Trophoblast cell (in vitro differentiated cells and primary cell): ENCODE measurements around the gene NUDT12.
A peak's percentile ranks its signal among the peaks of the same experiment; 100 is the strongest.

Experiments used
- DNase-seq, 2 donors: peaks; one replicate each; pipeline ENCODE4 v3.0.0-alpha.2; 2016
- H2AFZ ChIP-seq: 2 replicates; pipeline ENCODE4 v1.6.1; 2013; ENCODE audit warnings: low read length, moderate library complexity, mild to moderate bottlenecking; ENCODE audit not compliant: insufficient read depth, poor library complexity
- H2AK5ac ChIP-seq: 2 replicates; pipeline ENCODE4 v1.6.1; 2013; ENCODE audit warnings: mild to moderate bottlenecking, low read length
- H2BK120ac ChIP-seq: 2 replicates; pipeline ENCODE4 v1.6.1; 2013; ENCODE audit warnings: low read length, mild to moderate bottlenecking, moderate library complexity; ENCODE audit not compliant: insufficient read depth, poor library complexity
- H2BK12ac ChIP-seq: 2 replicates; pipeline ENCODE4 v1.6.1; 2013; ENCODE audit warnings: mild to moderate bottlenecking, low read length, moderate library complexity
- H2BK5ac ChIP-seq: 2 replicates; pipeline ENCODE4 v1.6.1; 2013; ENCODE audit warnings: low read length, low read depth, moderate library complexity, mild to moderate bottlenecking; ENCODE audit not compliant: poor library complexity
- H3K14ac ChIP-seq: 2 replicates; pipeline ENCODE4 v1.6.1; 2013; ENCODE audit warnings: mild to moderate bottlenecking, low read length
- H3K18ac ChIP-seq: 2 replicates; pipeline ENCODE4 v1.6.1; 2013; ENCODE audit warnings: mild to moderate bottlenecking, low read length
- H3K23ac ChIP-seq: 2 replicates; pipeline ENCODE4 v1.6.1; 2013; ENCODE audit warnings: low read length
- H3K27ac ChIP-seq: 2 replicates; pipeline ENCODE4 v1.5.1; 2013; ENCODE audit warnings: low read depth, mild to moderate bottlenecking, inconsistent platforms, low read length, moderate library complexity
- H3K27me3 ChIP-seq: 2 replicates; pipeline ENCODE4 v1.6.1; 2013; ENCODE audit warnings: inconsistent platforms, mild to moderate bottlenecking, low read length, moderate library complexity; ENCODE audit not compliant: insufficient read depth
- H3K36me3 ChIP-seq, 2 experiments: 1 replicate in 1 of 2; 2 replicates in 1 of 2; pipeline ENCODE4 v1.6.1; 2013; ENCODE audit warnings: low read length in 2 of 2, mild to moderate bottlenecking in 2 of 2, moderate library complexity in 1 of 2; ENCODE audit not compliant: insufficient read depth in 2 of 2, control insufficient read depth in 1 of 2
- H3K4ac ChIP-seq: 2 replicates; pipeline ENCODE4 v1.6.1; 2013; ENCODE audit warnings: low read depth, mild to moderate bottlenecking, low read length, moderate library complexity
- H3K4me1 ChIP-seq, 2 experiments: 1 replicate in 1 of 2; 2 replicates in 1 of 2; pipeline ENCODE4 v1.6.1; 2013; ENCODE audit warnings: low read length in 2 of 2, mild to moderate bottlenecking in 2 of 2, moderate library complexity in 1 of 2; ENCODE audit not compliant: insufficient read depth in 2 of 2, control insufficient read depth in 1 of 2
- H3K4me2 ChIP-seq: 2 replicates; pipeline ENCODE4 v1.6.1; 2013; ENCODE audit warnings: inconsistent platforms, mild to moderate bottlenecking, low read length, moderate library complexity
- H3K4me3 ChIP-seq: 2 replicates; pipeline ENCODE4 v1.5.1; 2013; ENCODE audit warnings: mild to moderate bottlenecking, low read depth, low read length, inconsistent platforms
- H3K79me1 ChIP-seq: one replicate; pipeline ENCODE4 v1.6.1; 2013; ENCODE audit warnings: low read length
- H3K79me2 ChIP-seq: 2 replicates; pipeline ENCODE4 v1.6.1; 2013; ENCODE audit warnings: low read length, mild to moderate bottlenecking; ENCODE audit not compliant: control insufficient read depth, insufficient read depth, poor library complexity
- H3K9ac ChIP-seq: 2 replicates; pipeline ENCODE4 v1.6.1; 2013; ENCODE audit warnings: mild to moderate bottlenecking, low read length
- H3K9me3 ChIP-seq: 2 replicates; pipeline ENCODE4 v1.6.1; 2013; ENCODE audit warnings: low read depth, mild to moderate bottlenecking, control low read depth, inconsistent platforms, low read length; ENCODE audit not compliant: insufficient read depth
- H4K12ac ChIP-seq: 2 replicates; pipeline ENCODE4 v1.6.1; 2013; ENCODE audit warnings: low read depth, mild to moderate bottlenecking, low read length, moderate library complexity
- H4K8ac ChIP-seq: 2 replicates; pipeline ENCODE4 v1.6.1; 2013; ENCODE audit warnings: low read depth, mild to moderate bottlenecking, low read length, moderate library complexity
- H4K91ac ChIP-seq: one replicate; pipeline ENCODE4 v1.6.1; 2013; ENCODE audit warnings: low read depth, mild to moderate bottlenecking, low read length, moderate library complexity
- WGBS: extraction: QIAGEN DNeasy Blood & Tissue Kit; methylation state at CpG from one replicate; pipeline ENCODE4 v1.1.7; 2013; ENCODE audit warnings: missing lambda C conversion rate; ENCODE audit not compliant: insufficient read length, insufficient coverage; ENCODE audit errors: extremely low coverage; 5-methylcytosine and 5-hydroxymethylcytosine counted together

Gene NUDT12

DNA sequence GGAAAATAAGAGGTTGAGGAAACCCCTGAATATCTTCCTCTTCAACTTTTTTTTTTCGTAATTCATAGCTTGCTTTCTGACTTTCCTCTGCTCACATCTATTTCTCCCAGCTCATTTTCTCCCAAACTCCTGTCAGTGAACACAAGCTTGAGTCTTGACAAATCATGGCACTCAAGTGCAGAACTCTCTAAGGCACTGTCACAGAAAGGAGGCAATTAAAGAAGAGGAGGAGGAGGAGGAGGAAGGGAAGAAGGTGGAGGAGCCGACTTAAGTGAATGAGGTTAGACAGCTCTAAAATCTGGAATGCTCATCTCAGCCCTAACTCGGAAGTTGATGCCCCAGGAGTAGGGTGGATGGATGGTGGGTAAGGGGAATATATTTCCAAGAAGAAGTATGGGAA is 27.2 kb upstream of the NUDT12 start:
- H3K4me1 ChIP-seq = no peaks in the 10 kb centered on the region
- H3K27me3 ChIP-seq = no peaks in the 10 kb centered on the region
- no peak overlapping the region for H2BK12ac ChIP-seq
- no peak overlapping the region for H4K12ac ChIP-seq
- H3K14ac ChIP-seq = no peak overlapping the region
- no peak overlapping the region for H2AK5ac ChIP-seq
- H2AFZ ChIP-seq = no peak overlapping the region
- H3K23ac ChIP-seq = no peak overlapping the region
- no CpG with 5 or more reads among the region's 3 CpGs for WGBS
- H2BK120ac ChIP-seq = no peak overlapping the region
- no peak overlapping the region for H3K4me2 ChIP-seq
- H3K9ac ChIP-seq = no peak overlapping the region
- H3K79me2 ChIP-seq = no peaks in the 10 kb centered on the region
- no peak overlapping the region for H3K18ac ChIP-seq
- no peak overlapping the region for H4K91ac ChIP-seq
- DNase-seq = no peak
- H3K4ac ChIP-seq = no peak overlapping the region
- no peak overlapping the region for H2BK5ac ChIP-seq
- H3K9me3 ChIP-seq = no peaks in the 10 kb centered on the region
- no peaks in the 10 kb centered on the region for H3K36me3 ChIP-seq
- H4K8ac ChIP-seq = no peak overlapping the region
- no peak overlapping the region for H3K27ac ChIP-seq
- H3K79me1 ChIP-seq = no peaks in the 10 kb centered on the region
- H3K4me3 ChIP-seq = no peak overlapping the region

DNA sequence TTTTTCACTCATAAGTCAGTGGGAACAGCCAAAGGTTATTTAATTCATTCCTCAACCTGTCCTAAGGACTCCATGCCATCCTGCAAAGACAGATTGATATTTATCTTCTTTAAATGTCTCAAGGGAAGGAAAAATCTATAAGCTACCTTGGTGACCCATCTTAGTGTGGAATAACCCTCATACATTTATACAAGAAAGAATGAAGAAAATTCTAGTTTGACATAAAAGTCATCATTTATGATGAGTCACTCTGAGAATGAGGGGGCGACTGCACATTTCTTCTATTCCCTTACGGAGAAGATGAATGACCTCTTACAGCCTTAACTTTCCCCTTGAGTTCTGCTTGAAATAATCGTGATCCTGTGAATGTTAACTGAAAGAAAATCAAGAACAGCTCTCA is 26.8 kb upstream of the NUDT12 start:
- no peak overlapping the region for H4K8ac ChIP-seq
- H3K79me2 ChIP-seq = no peaks in the 10 kb centered on the region
- H3K4me3 ChIP-seq = no peak overlapping the region
- H2AFZ ChIP-seq = no peak overlapping the region
- no peak overlapping the region for H4K12ac ChIP-seq
- H2AK5ac ChIP-seq = no peak overlapping the region
- H3K36me3 ChIP-seq = no peaks in the 10 kb centered on the region
- no peak overlapping the region for H3K9ac ChIP-seq
- no peaks in the 10 kb centered on the region for H3K79me1 ChIP-seq
- no peak overlapping the region for H3K4ac ChIP-seq
- no peak overlapping the region for H3K4me2 ChIP-seq
- no peaks in the 10 kb centered on the region for H3K4me1 ChIP-seq
- no peaks in the 10 kb centered on the region for H3K27me3 ChIP-seq
- H3K18ac ChIP-seq = no peak overlapping the region
- H3K27ac ChIP-seq = no peak overlapping the region
- no CpG with 5 or more reads among the region's 3 CpGs for WGBS
- no peak overlapping the region for H2BK120ac ChIP-seq
- H2BK5ac ChIP-seq = no peak overlapping the region
- no peak for DNase-seq
- H4K91ac ChIP-seq = no peak overlapping the region
- H3K14ac ChIP-seq = no peak overlapping the region
- H2BK12ac ChIP-seq = no peak overlapping the region
- no peaks in the 10 kb centered on the region for H3K9me3 ChIP-seq
- no peak overlapping the region for H3K23ac ChIP-seq

DNA sequence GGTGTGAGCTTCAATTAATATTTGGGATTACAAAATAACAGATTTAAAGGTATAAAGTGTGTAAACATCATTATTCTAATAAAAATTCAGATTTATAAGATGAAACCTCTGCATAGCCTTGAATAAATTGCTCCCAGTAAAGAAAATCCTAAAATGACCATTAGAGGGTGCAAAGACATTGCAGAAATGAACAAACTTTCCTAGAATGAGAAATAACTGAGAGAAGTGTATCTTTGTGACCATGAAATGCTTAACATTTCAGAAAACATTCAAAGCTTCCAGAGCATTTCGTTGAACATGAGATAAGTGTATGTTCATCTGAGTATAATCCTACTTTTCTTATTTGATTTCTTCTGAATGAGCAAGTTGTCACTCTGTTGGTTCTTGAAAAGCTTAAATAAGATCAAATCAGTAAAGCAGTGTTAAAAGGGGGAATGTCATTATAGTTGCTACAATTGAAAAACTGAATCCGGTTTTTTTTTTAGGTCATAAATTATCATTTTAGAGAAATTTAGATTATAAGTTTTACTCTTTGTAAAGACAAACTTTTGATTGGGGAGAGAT is 24.7 kb upstream of the NUDT12 start:
- H2AK5ac ChIP-seq = no peak overlapping the region
- no peaks in the 10 kb centered on the region for H3K36me3 ChIP-seq
- WGBS = no CpG with 5 or more reads among the region's 2 CpGs
- no peaks in the 10 kb centered on the region for H3K9me3 ChIP-seq
- no peak overlapping the region for H2AFZ ChIP-seq
- H3K9ac ChIP-seq = no peak overlapping the region
- no peak overlapping the region for H4K91ac ChIP-seq
- H3K18ac ChIP-seq = no peak overlapping the region
- no peaks in the 10 kb centered on the region for H3K79me1 ChIP-seq
- H3K4ac ChIP-seq = no peak overlapping the region
- no peak overlapping the region for H2BK12ac ChIP-seq
- H3K27me3 ChIP-seq = no peaks in the 10 kb centered on the region
- H3K27ac ChIP-seq = no peak overlapping the region
- H2BK120ac ChIP-seq = no peak overlapping the region
- no peak overlapping the region for H4K12ac ChIP-seq
- DNase-seq = peak in 1 of 2 donors; percentile 49
- H2BK5ac ChIP-seq = no peak overlapping the region
- H3K4me2 ChIP-seq = no peak overlapping the region
- no peak overlapping the region for H3K14ac ChIP-seq
- no peak overlapping the region for H4K8ac ChIP-seq
- H3K4me1 ChIP-seq = no peaks in the 10 kb centered on the region
- H3K79me2 ChIP-seq = no peaks in the 10 kb centered on the region
- H3K4me3 ChIP-seq = no peak overlapping the region
- H3K23ac ChIP-seq = no peak overlapping the region

DNA sequence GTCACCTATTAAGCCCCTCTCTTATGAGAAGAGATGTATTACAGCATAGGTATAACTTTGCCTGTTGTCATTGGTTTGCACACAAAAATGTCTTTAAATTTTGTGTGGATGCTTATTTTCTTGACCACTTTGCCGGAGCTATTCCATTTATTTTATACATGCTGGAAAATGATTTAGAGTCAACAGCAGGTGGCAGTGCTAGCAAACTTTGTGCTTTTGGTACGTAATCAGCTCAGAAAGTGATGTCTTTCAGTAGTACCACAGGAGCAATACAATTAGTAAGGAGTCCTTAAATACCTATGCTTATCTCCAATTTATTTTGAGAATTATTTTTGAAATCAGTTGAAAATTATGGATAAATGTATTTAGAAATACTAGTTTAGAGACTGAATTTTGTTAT is 19.8 kb upstream of the NUDT12 start:
- H4K12ac ChIP-seq = no peak overlapping the region
- no peaks in the 10 kb centered on the region for H3K79me2 ChIP-seq
- H3K27ac ChIP-seq = no peak overlapping the region
- H2BK120ac ChIP-seq = no peak overlapping the region
- H3K18ac ChIP-seq = no peak overlapping the region
- H3K4me3 ChIP-seq = no peak overlapping the region
- no peaks in the 10 kb centered on the region for H3K4me1 ChIP-seq
- H4K91ac ChIP-seq = no peak overlapping the region
- no peak overlapping the region for H2AK5ac ChIP-seq
- H3K79me1 ChIP-seq = no peaks in the 10 kb centered on the region
- H3K4me2 ChIP-seq = no peak overlapping the region
- peak; percentile 27 to 67 for DNase-seq
- H3K14ac ChIP-seq = no peak overlapping the region
- no peaks in the 10 kb centered on the region for H3K27me3 ChIP-seq
- no peak overlapping the region for H2BK5ac ChIP-seq
- H3K4ac ChIP-seq = no peak overlapping the region
- H3K36me3 ChIP-seq = no peaks in the 10 kb centered on the region
- no peak overlapping the region for H4K8ac ChIP-seq
- no peak overlapping the region for H2BK12ac ChIP-seq
- no peak overlapping the region for H3K9ac ChIP-seq
- WGBS = no CpG with 5 or more reads among the region's 2 CpGs
- H3K23ac ChIP-seq = no peak overlapping the region
- no peak overlapping the region for H2AFZ ChIP-seq
- H3K9me3 ChIP-seq = no peaks in the 10 kb centered on the region
